GM18508 (cell line): ENCODE data around the gene PDZRN4.
"Not testable (repeated sequence)": the region's sequence is repeated elsewhere in the genome, so short reads cannot be mapped to it uniquely, and the experiment has no call there.

ENCODE experiments used
- ATAC-seq: cut with Tn5 transposase; IDR thresholded peaks from one replicate; pipeline ENCODE4 v1.9.1; 2021; ENCODE audit warnings: moderate number of reproducible peaks; ENCODE audit not compliant: insufficient read depth, unreplicated experiment

Gene PDZRN4

GRCh38 chr12:41188058-41188840 is at the start of gene PDZRN4:
Gene PDZRN4 (plus strand): TSS chr12:41188320.
- ATAC-seq: no peak

- ATAC-seq: no peak
Observed at GRCh38 chr12:41140117-41140516, 48.0 kb upstream of the PDZRN4 start.

GRCh38 chr12:41141104-41141503 is 47.0 kb upstream of the PDZRN4 start:
- no peak for ATAC-seq

- ATAC-seq: no peak
Observed at GRCh38 chr12:41142376-41142775, 45.7 kb upstream of the PDZRN4 start.

GRCh38 chr12:41151793-41152192 is 36.3 kb upstream of the PDZRN4 start:
- ATAC-seq: no peak

- no peak for ATAC-seq
Observed at GRCh38 chr12:41162461-41162860, 25.7 kb upstream of the PDZRN4 start.

- ATAC-seq: no peak
Observed at GRCh38 chr12:41167701-41168100, 20.4 kb upstream of the PDZRN4 start.

GRCh38 chr12:41174602-41175001 is 13.5 kb upstream of the PDZRN4 start:
- ATAC-seq: no peak

GRCh38 chr12:41179507-41179906 is 8.6 kb upstream of the PDZRN4 start:
- ATAC-seq: not testable (repeated sequence)

GRCh38 chr12:41184864-41185263 is 3.3 kb upstream of the PDZRN4 start:
- ATAC-seq: no peak

- ATAC-seq: no peak
Observed at GRCh38 chr12:41186026-41186425, 2.1 kb upstream of the PDZRN4 start.

GRCh38 chr12:41188841-41189394 is 798 bp downstream of the PDZRN4 start:
- ATAC-seq: no peak

- ATAC-seq: no peak
Observed at GRCh38 chr12:41189395-41190251, 1.5 kb downstream of the PDZRN4 start.

- ATAC-seq: no peak
Observed at GRCh38 chr12:41190338-41190737, 2.2 kb downstream of the PDZRN4 start.

- ATAC-seq: not testable (repeated sequence)
Observed at GRCh38 chr12:41191549-41191948, 3.4 kb downstream of the PDZRN4 start.

- no peak for ATAC-seq
Observed at GRCh38 chr12:41193311-41193710, 5.2 kb downstream of the PDZRN4 start.

GRCh38 chr12:41202051-41202450 is 13.9 kb downstream of the PDZRN4 start:
- no peak for ATAC-seq

- no peak for ATAC-seq
Observed at GRCh38 chr12:41205070-41205709, 17.1 kb downstream of the PDZRN4 start.

- no peak for ATAC-seq
Observed at GRCh38 chr12:41206298-41206697, 18.2 kb downstream of the PDZRN4 start.

GRCh38 chr12:41211448-41211847 is 23.3 kb downstream of the PDZRN4 start:
- ATAC-seq: no peak

GRCh38 chr12:41212625-41213024 is 24.5 kb downstream of the PDZRN4 start:
- no peak for ATAC-seq
